HepG2 (cell line): Measurements from ENCODE around the gene SLC34A3. TPM values are rescaled to one million over a fixed set of nuclear protein-coding genes. Genes with fewer than 3 reads are reported as not detected.

Source experiments
- DBP ChIP-seq: sonication (generic); formaldehyde crosslinking; IDR thresholded peaks from 2 replicates; pipeline ENCODE4 v1.4.0; 2020; ENCODE audit warnings: missing genetic modification reagents; ENCODE audit errors: not compliant biosample characterization
- LCORL ChIP-seq, 2 experiments: fragments of 450-650 bp in 1 of 2; sonication (generic) in 1 of 2; formaldehyde crosslinking in 1 of 2; IDR thresholded peaks; 2 replicates each; pipeline versions ENCODE4 v1.5.0 to v1.6.1; 2017 to 2020; ENCODE audit warnings: antibody characterized with exemption in 1 of 2, missing genetic modification reagents in 1 of 2
- MAX ChIP-seq: IDR thresholded peaks from 2 replicates; pipeline ENCODE4 v1.6.1; 2012; ENCODE audit warnings: inconsistent platforms
- MEF2D ChIP-seq: sonication (generic); formaldehyde crosslinking; IDR thresholded peaks from 2 replicates; pipeline ENCODE4 v1.5.1; 2020; ENCODE audit warnings: mild to moderate bottlenecking, missing genetic modification reagents
- NPAS2 ChIP-seq: sonication (generic); formaldehyde crosslinking; IDR thresholded peaks from 2 replicates; pipeline ENCODE4 v1.8.0; 2022; ENCODE audit warnings: mild to moderate bottlenecking, missing genetic modification reagents, borderline replicate concordance
- PHF5A ChIP-seq: IDR thresholded peaks from one replicate; pipeline ENCODE4 v1.6.1; 2018; ENCODE audit warnings: low read depth, missing genetic modification reagents; ENCODE audit not compliant: unreplicated experiment
- RFXANK ChIP-seq: IDR thresholded peaks from 2 replicates; pipeline ENCODE4 v1.6.1; 2016
- SRSF4 ChIP-seq: fragments of 200-400 bp; formaldehyde crosslinking; IDR thresholded peaks from one replicate; pipeline ENCODE4 v1.6.1; 2018; ENCODE audit warnings: mild to moderate bottlenecking, low read depth, low read length, moderate library complexity; ENCODE audit not compliant: poor library complexity, severe bottlenecking
- TRIM24 ChIP-seq: sonication (generic); formaldehyde crosslinking; IDR thresholded peaks from 2 replicates; pipeline ENCODE4 v1.8.0; 2022; ENCODE audit warnings: mild to moderate bottlenecking, missing genetic modification reagents
- ZBTB4 ChIP-seq: sonication (generic); formaldehyde crosslinking; IDR thresholded peaks from 2 replicates; pipeline ENCODE4 v1.4.0; 2020; ENCODE audit warnings: missing genetic modification reagents, mild to moderate bottlenecking, borderline replicate concordance
- ZFP82 ChIP-seq: sonication (generic); formaldehyde crosslinking; IDR thresholded peaks from 2 replicates; pipeline ENCODE4 v1.5.1; 2020; ENCODE audit warnings: mild to moderate bottlenecking, missing genetic modification reagents, borderline replicate concordance
- ZHX1 ChIP-seq: sonication (generic); formaldehyde crosslinking; IDR thresholded peaks from 2 replicates; pipeline ENCODE4 v1.8.1; 2022; ENCODE audit warnings: low read depth, mild to moderate bottlenecking, missing genetic modification reagents
- ZNF326 ChIP-seq: sonication (generic); formaldehyde crosslinking; IDR thresholded peaks from 2 replicates; pipeline ENCODE4 v1.4.0; 2020; ENCODE audit warnings: missing genetic modification reagents, borderline replicate concordance
- ZNF549 ChIP-seq: sonication (generic); formaldehyde crosslinking; IDR thresholded peaks from 2 replicates; pipeline ENCODE4 v1.5.0; 2020; ENCODE audit warnings: missing genetic modification reagents
- ZNF672 ChIP-seq: sonication (generic); formaldehyde crosslinking; IDR thresholded peaks from 2 replicates; pipeline ENCODE4 v1.8.1; 2022; ENCODE audit warnings: missing genetic modification reagents
- ZNF83 ChIP-seq: sonication (generic); formaldehyde crosslinking; IDR thresholded peaks from 2 replicates; pipeline ENCODE4 v1.4.0; 2020; ENCODE audit warnings: missing genetic modification reagents, mild to moderate bottlenecking, borderline replicate concordance
- polyA plus RNA-seq, 8 experiments: library from polyadenylated mRNA; depleted of rRNA in 3 of 8; stranded (reverse) in 7 of 8; unstranded in 1 of 8; fragments of >200 nt; fragmentation: Illumina TruSeq in 4 of 8; extraction: Trizol in 4 of 8; gene quantifications; 2 replicates each; pipeline versions ENCODE4 v1.2.1 to v1.2.3, GENCODE V29; 2011 to 2016; ENCODE audit warnings: low read depth in 4 of 8, missing spikeins in 1 of 8, mixed read lengths in 1 of 8; ENCODE audit not compliant: insufficient read depth in 1 of 8
- total RNA-seq, 5 experiments: library from RNA; depleted of rRNA; stranded (reverse); fragments of >200 nt; fragmentation: Illumina TruSeq; extraction: Trizol; gene quantifications; 2 replicates each; pipeline ENCODE4 v1.2.3, GENCODE V29; 2016; ENCODE audit warnings: low read depth in 1 of 5
- TF ChIP-seq, protein P1 (sequence below): sonication (generic); formaldehyde crosslinking; IDR thresholded peaks from 2 replicates; pipeline ENCODE4 v1.5.1; 2020; ENCODE audit warnings: missing genetic modification reagents, mild to moderate bottlenecking, borderline replicate concordance
- TF ChIP-seq, protein P2 (sequence below): sonication (generic); formaldehyde crosslinking; IDR thresholded peaks from 2 replicates; pipeline ENCODE4 v1.4.0; 2020; ENCODE audit warnings: low read depth, mild to moderate bottlenecking, missing genetic modification reagents

Gene SLC34A3
- total and polyA plus RNA-seq, 2 of the 13 experiments (the other 11 are each of a cell fraction or from before 2014, with no cell fraction given): 0.07 to 1.0 TPM

DNA sequence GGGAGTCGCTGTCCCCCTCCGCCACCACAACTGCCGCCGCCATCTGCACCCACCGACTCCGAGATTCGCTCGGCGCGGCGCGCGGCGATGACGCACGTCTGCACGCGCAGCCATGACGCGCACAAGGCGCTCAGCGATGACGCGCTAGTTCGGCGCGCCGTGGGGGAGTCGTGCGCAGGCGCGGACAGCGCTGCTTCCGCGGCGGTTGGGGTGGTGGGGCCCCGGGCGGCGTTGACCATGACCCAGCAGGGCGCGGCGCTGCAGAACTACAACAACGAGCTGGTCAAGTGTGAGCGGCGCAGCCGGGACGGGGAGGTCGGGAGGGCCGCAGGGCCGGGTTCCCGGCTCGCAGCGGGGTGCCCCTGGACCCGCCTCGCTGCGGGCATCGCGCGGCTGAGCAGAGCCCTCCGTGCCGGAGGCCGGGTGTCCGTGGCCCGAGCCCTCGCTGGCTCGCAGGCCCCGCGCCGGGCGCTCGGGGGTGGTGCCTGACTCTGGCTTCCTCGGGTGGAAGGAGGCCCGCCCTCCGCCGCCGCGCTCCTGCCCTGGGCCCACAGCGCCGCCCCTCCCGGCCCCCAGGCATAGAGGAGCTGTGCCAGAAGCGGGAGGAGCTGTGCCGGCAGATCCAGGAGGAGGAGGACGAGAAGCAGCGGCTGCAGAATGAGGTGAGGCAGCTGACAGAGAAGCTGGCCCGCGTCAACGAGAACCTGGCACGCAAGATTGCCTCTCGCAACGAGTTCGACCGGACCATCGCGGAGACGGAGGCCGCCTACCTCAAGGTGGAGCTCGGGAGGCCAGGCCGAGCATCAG, 42.0 kb upstream of the SLC34A3 start, which contains the start of the genes ANAPC2 and SSNA1 (continued):
- peak; percentile 98 for TF ChIP-seq ZHX1 (CRISPR knock-in tag)
- no peak for TF ChIP-seq TRIM24 (CRISPR knock-in tag)
- TF ChIP-seq, protein P1, sequence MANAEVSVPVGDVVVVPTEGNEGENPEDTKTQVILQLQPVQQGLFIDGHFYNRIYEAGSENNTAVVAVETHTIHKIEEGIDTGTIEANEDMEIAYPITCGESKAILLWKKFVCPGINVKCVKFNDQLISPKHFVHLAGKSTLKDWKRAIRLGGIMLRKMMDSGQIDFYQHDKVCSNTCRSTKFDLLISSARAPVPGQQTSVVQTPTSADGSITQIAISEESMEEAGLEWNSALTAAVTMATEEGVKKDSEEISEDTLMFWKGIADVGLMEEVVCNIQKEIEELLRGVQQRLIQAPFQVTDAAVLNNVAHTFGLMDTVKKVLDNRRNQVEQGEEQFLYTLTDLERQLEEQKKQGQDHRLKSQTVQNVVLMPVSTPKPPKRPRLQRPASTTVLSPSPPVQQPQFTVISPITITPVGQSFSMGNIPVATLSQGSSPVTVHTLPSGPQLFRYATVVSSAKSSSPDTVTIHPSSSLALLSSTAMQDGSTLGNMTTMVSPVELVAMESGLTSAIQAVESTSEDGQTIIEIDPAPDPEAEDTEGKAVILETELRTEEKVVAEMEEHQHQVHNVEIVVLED (CRISPR knock-in tag): peak; percentile 95
- no peak for TF ChIP-seq ZNF326
- no peak for TF ChIP-seq NPAS2 (CRISPR knock-in tag)
- 0 out of 2 replicates have a peak, but pooled peaks have one; percentile 24 for TF ChIP-seq ZBTB4 (CRISPR knock-in tag)
- TF ChIP-seq, protein P2, sequence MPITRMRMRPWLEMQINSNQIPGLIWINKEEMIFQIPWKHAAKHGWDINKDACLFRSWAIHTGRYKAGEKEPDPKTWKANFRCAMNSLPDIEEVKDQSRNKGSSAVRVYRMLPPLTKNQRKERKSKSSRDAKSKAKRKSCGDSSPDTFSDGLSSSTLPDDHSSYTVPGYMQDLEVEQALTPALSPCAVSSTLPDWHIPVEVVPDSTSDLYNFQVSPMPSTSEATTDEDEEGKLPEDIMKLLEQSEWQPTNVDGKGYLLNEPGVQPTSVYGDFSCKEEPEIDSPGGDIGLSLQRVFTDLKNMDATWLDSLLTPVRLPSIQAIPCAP (CRISPR knock-in tag): no peak
- TF ChIP-seq ZNF672: no peak; the same call in 1 of the 2 replicates
- TF ChIP-seq MAX: peak; percentile 87
- TF ChIP-seq MEF2D: no peak
- no peak for TF ChIP-seq SRSF4
- TF ChIP-seq ZNF83 (CRISPR knock-in tag): peak; percentile 63; the same call in 1 of the 2 replicates
- peak; percentile 82; the same call in 1 of the 2 replicates for TF ChIP-seq ZFP82 (CRISPR knock-in tag)
- TF ChIP-seq PHF5A (CRISPR knock-in tag): peak; percentile 98
- no peak for TF ChIP-seq LCORL (IDR thresholded peaks at IDR 0.05)
- TF ChIP-seq LCORL (CRISPR knock-in tag; IDR thresholded peaks at IDR 0.05): peak; percentile 74; the same call in 1 of the 2 replicates
- no peak for TF ChIP-seq RFXANK (CRISPR knock-in tag)
- no peak for TF ChIP-seq DBP
- TF ChIP-seq ZNF549 (CRISPR knock-in tag): no peak
